K562 (cell line): ENCODE data around the gene MRPL40. TPM values are rescaled to one million over a fixed set of nuclear protein-coding genes. Genes with fewer than 3 reads are reported as not detected.

Source experiments
- CBX3 ChIP-seq, 2 experiments: IDR thresholded peaks; 1 replicate in 1 of 2; 2 replicates in 1 of 2; pipeline ENCODE4 v1.6.1; 2012; ENCODE audit warnings: inconsistent platforms in 2 of 2, low read length in 2 of 2, borderline replicate concordance in 1 of 2, control low read depth in 1 of 2
- DACH1 ChIP-seq: fragments of 450-650 bp; IDR thresholded peaks from 2 replicates; pipeline ENCODE4 v1.6.1; 2018; ENCODE audit not compliant: partially characterized antibody
- DPF2 ChIP-seq: fragments of 450-650 bp; IDR thresholded peaks from 2 replicates; pipeline ENCODE4 v1.6.1; 2016
- EGR1 ChIP-seq: fragments of 450-650 bp; conservative IDR thresholded peaks from 2 replicates; pipeline ENCODE4 v1.6.1; 2017; ENCODE audit warnings: mild to moderate bottlenecking
- ETV6 ChIP-seq, 3 experiments: fragments of 150-350 bp in 1 of 3; sonication (generic) in 1 of 3; formaldehyde crosslinking in 1 of 3; IDR thresholded peaks; 2 replicates each; pipeline versions ENCODE4 v1.6.1 to v1.8.0; 2014 to 2022; ENCODE audit warnings: borderline replicate concordance in 2 of 3, low read depth in 2 of 3, antibody characterized with exemption in 1 of 3, low read length in 1 of 3, mild to moderate bottlenecking in 1 of 3, missing genetic modification reagents in 1 of 3
- HOMEZ ChIP-seq: fragments of 250-450 bp; sonication (Bioruptor Pico); IDR thresholded peaks from 2 replicates; pipeline ENCODE4 v1.4.0; 2020; ENCODE audit warnings: mild to moderate bottlenecking, moderate library complexity
- KAT2B ChIP-seq: IDR thresholded peaks from one replicate; pipeline ENCODE4 v1.6.1; 2012; ENCODE audit warnings: low read depth, mild to moderate bottlenecking, control low read depth, inconsistent platforms, low read length, moderate library complexity
- NR2F6 ChIP-seq: fragments of 450-650 bp; formaldehyde crosslinking; IDR thresholded peaks from 2 replicates; pipeline ENCODE4 v1.4.0; 2020; ENCODE audit warnings: mild to moderate bottlenecking
- OTX1 ChIP-seq: fragments of 450-650 bp; formaldehyde crosslinking; IDR thresholded peaks from 2 replicates; pipeline ENCODE4 v1.4.0; 2022; ENCODE audit warnings: mild to moderate bottlenecking
- PHB ChIP-seq: fragments of 250-450 bp; sonication (Bioruptor Pico); IDR thresholded peaks from 2 replicates; pipeline ENCODE4 v1.5.0; 2021
- PHTF2 ChIP-seq: fragments of 250-450 bp; sonication (Bioruptor Pico); IDR thresholded peaks from 2 replicates; pipeline ENCODE4 v1.5.0; 2021; ENCODE audit warnings: mild to moderate bottlenecking
- POLR2AphosphoS5 ChIP-seq: IDR thresholded peaks from 2 replicates; pipeline ENCODE4 v1.6.1; 2011; ENCODE audit warnings: mild to moderate bottlenecking, low read depth, low read length, moderate library complexity; ENCODE audit not compliant: control insufficient read depth, insufficient read depth
- ZNF197 ChIP-seq: fragments of 200-800 bp; sonication (Bioruptor generic); IDR thresholded peaks from 2 replicates; pipeline ENCODE4 v1.6.1; 2016; ENCODE audit warnings: low read depth, missing genetic modification characterization, missing compliant biosample characterization
- ZNF311 ChIP-seq: fragments of 250-450 bp; sonication (Bioruptor Pico); IDR thresholded peaks from 2 replicates; pipeline ENCODE4 v1.4.0; 2020; ENCODE audit warnings: mild to moderate bottlenecking, moderate library complexity
- ZNF77 ChIP-seq: fragments of 250-450 bp; sonication (Bioruptor Pico); IDR thresholded peaks from 2 replicates; pipeline ENCODE4 v1.5.0; 2020
- polyA plus RNA-seq, 8 experiments: library from polyadenylated mRNA; depleted of rRNA in 4 of 8; stranded (reverse) in 5 of 8; unstranded in 3 of 8; fragments of >200 nt; fragmentation: Nextera tagmentation in 2 of 8; fragmentation: Illumina TruSeq in 1 of 8; extraction: Ambion mirVana in 2 of 8; extraction: Trizol in 1 of 8; gene quantifications; 2 replicates each; pipeline versions ENCODE4 v1.2.1 to v1.2.3, GENCODE V29; 2011 to 2014; ENCODE audit warnings: inconsistent platforms in 1 of 8, missing spikeins in 1 of 8
- total RNA-seq, 7 experiments: library from RNA; depleted of rRNA in 6 of 7; stranded (reverse); fragments of >200 nt in 6 of 7; fragmentation: Illumina TruSeq in 2 of 7; extraction: Trizol in 2 of 7; gene quantifications; 2 replicates each; pipeline versions ENCODE4 v1.2.1 to v1.2.3, GENCODE V29; 2011 to 2021; ENCODE audit warnings: low replicate concordance in 1 of 7
- TF ChIP-seq, protein P1 (sequence below): fragments of 450-650 bp; formaldehyde crosslinking; IDR thresholded peaks from 2 replicates; pipeline ENCODE4 v1.4.0; 2020; ENCODE audit warnings: mild to moderate bottlenecking
- TF ChIP-seq, protein P2 (sequence below), 2 experiments: fragments of 200-800 bp in 1 of 2; sonication (Bioruptor generic) in 1 of 2; sonication (generic) in 1 of 2; formaldehyde crosslinking in 1 of 2; IDR thresholded peaks in 1 of 2; conservative IDR thresholded peaks in 1 of 2; 2 replicates each; pipeline versions ENCODE4 v1.5.0 to v1.6.1; 2016 to 2020; ENCODE audit warnings: missing compliant biosample characterization in 1 of 2, missing genetic modification characterization in 1 of 2, missing genetic modification reagents in 1 of 2
- TF ChIP-seq, protein P3 (sequence below): fragments of 450-650 bp; IDR thresholded peaks from 2 replicates; pipeline ENCODE4 v1.6.1; 2016; ENCODE audit warnings: borderline replicate concordance
- TF ChIP-seq, protein P4 (sequence below): fragments of 450-650 bp; formaldehyde crosslinking; IDR thresholded peaks from 2 replicates; pipeline ENCODE4 v1.4.0; 2022; ENCODE audit warnings: missing genetic modification characterization

MRPL40 gene
- total and polyA plus RNA-seq, 9 of the 15 experiments (the other 6 are each of a cell fraction or from before 2014, with no cell fraction given), result 132 to 652 (median 208) TPM

- TF ChIP-seq ETV6 (IDR thresholded peaks at IDR 0.05; ENCODE audit: borderline replicate concordance in 1 of 2, low read depth in 2 of 2, low read length in 1 of 2), result 0 out of 4 replicates have a peak, but pooled peaks of 1 of the 2 experiments have one; percentile 5
- TF ChIP-seq ETV6 (CRISPR knock-in tag; IDR thresholded peaks at IDR 0.05; ENCODE audit: borderline replicate concordance), result no peak
- TF ChIP-seq OTX1 (CRISPR knock-in tag), result peak; percentile 68; the same call in 1 of the 2 replicates
- no peak for TF ChIP-seq KAT2B
- peak; percentile 78; the same call in 1 of the 2 replicates for TF ChIP-seq HOMEZ
- peak; percentile 36 to 51; a peak in 2 of 3 replicates for TF ChIP-seq CBX3 (IDR thresholded peaks at IDR 0.05; ENCODE audit: borderline replicate concordance in 1 of 2, low read length in 2 of 2)
- TF ChIP-seq ZNF197 (CRISPR knock-in tag), result peak; percentile 69
- 0 out of 2 replicates have a peak, but pooled peaks have one; percentile 15 for TF ChIP-seq PHB
- TF ChIP-seq ZNF311 (CRISPR knock-in tag), result no peak
- TF ChIP-seq NR2F6 (CRISPR knock-in tag), result 0 out of 2 replicates have a peak, but pooled peaks have one; percentile 49
- 0 out of 2 replicates have a peak, but pooled peaks have one; percentile 14 for TF ChIP-seq POLR2AphosphoS5
- peak; percentile 75 for TF ChIP-seq DACH1
- TF ChIP-seq, protein P1, sequence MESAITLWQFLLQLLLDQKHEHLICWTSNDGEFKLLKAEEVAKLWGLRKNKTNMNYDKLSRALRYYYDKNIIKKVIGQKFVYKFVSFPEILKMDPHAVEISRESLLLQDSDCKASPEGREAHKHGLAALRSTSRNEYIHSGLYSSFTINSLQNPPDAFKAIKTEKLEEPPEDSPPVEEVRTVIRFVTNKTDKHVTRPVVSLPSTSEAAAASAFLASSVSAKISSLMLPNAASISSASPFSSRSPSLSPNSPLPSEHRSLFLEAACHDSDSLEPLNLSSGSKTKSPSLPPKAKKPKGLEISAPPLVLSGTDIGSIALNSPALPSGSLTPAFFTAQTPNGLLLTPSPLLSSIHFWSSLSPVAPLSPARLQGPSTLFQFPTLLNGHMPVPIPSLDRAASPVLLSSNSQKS (CRISPR knock-in tag), result 0 out of 2 replicates have a peak, but pooled peaks have one; percentile 32
- TF ChIP-seq DPF2, result peak; percentile 76
- TF ChIP-seq, protein P2, sequence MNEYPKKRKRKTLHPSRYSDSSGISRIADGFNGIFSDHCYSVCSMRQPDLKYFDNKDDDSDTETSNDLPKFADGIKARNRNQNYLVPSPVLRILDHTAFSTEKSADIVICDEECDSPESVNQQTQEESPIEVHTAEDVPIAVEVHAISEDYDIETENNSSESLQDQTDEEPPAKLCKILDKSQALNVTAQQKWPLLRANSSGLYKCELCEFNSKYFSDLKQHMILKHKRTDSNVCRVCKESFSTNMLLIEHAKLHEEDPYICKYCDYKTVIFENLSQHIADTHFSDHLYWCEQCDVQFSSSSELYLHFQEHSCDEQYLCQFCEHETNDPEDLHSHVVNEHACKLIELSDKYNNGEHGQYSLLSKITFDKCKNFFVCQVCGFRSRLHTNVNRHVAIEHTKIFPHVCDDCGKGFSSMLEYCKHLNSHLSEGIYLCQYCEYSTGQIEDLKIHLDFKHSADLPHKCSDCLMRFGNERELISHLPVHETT (CRISPR knock-in tag; conservative IDR thresholded peaks at IDR 0.05 in 1 of 2, IDR thresholded peaks at IDR 0.05 in 1 of 2), result no peak
- TF ChIP-seq PHTF2, result peak; percentile 82; the same call in 1 of the 2 replicates
- no peak for TF ChIP-seq ZNF77
- TF ChIP-seq, protein P3, sequence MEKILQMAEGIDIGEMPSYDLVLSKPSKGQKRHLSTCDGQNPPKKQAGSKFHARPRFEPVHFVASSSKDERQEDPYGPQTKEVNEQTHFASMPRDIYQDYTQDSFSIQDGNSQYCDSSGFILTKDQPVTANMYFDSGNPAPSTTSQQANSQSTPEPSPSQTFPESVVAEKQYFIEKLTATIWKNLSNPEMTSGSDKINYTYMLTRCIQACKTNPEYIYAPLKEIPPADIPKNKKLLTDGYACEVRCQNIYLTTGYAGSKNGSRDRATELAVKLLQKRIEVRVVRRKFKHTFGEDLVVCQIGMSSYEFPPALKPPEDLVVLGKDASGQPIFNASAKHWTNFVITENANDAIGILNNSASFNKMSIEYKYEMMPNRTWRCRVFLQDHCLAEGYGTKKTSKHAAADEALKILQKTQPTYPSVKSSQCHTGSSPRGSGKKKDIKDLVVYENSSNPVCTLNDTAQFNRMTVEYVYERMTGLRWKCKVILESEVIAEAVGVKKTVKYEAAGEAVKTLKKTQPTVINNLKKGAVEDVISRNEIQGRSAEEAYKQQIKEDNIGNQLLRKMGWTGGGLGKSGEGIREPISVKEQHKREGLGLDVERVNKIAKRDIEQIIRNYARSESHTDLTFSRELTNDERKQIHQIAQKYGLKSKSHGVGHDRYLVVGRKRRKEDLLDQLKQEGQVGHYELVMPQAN, result peak; percentile 93; the same call in 1 of the 2 replicates
- TF ChIP-seq, protein P4, sequence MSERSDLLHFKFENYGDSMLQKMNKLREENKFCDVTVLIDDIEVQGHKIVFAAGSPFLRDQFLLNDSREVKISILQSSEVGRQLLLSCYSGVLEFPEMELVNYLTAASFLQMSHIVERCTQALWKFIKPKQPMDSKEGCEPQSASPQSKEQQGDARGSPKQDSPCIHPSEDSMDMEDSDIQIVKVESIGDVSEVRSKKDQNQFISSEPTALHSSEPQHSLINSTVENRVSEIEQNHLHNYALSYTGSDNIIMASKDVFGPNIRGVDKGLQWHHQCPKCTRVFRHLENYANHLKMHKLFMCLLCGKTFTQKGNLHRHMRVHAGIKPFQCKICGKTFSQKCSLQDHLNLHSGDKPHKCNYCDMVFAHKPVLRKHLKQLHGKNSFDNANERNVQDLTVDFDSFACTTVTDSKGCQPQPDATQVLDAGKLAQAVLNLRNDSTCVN (CRISPR knock-in tag), result 0 out of 2 replicates have a peak, but pooled peaks have one; percentile 66
- TF ChIP-seq EGR1, result 0 out of 2 replicates have a peak, but pooled peaks have one; percentile 3
These were observed 14.4 kb downstream of the MRPL40 start (continued) for GRCh38 chr22:19446603-19447329.
